Measurements from ENCODE around the gene CCHCR1.

DNA sequence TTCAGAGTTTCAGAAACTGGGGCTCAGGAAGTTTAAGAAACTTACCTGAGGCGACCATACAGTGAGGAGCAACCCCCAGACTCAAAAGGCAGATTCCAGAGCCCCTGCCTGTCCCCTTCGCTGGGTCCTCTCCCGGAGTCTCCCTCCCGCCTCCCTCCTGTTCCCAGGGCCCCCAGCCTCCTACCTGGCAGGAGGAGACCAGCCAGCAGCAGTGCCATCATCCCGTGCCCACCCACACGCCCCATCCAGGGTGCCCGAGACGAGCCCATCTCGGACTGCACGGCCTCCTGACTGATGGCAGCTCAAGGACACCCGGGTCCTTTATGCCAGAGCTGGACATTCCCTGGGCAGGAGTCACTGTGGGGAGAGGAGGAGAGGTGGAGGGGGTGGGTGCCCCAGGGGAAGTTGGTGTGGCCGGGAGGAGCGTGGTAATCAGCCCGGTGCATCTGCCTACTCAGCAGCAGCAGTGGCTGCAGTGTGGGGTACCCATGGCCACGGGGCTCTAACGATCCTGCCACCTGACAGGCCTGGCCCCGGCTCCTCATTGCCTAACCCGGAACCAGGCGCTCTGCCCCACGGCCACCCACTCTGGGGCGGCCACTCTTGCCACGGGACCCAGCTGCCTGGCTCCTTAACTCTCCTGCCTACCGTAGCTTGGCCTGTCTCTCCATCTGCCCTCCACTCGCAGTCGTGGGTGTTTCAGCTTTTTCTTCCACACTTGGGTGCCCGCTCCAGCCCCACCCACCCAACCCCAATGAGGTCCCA is 37.3 kb downstream of the CCHCR1 start, which contains the start of gene CDSN:
- TF ChIP-seq, protein P1, sequence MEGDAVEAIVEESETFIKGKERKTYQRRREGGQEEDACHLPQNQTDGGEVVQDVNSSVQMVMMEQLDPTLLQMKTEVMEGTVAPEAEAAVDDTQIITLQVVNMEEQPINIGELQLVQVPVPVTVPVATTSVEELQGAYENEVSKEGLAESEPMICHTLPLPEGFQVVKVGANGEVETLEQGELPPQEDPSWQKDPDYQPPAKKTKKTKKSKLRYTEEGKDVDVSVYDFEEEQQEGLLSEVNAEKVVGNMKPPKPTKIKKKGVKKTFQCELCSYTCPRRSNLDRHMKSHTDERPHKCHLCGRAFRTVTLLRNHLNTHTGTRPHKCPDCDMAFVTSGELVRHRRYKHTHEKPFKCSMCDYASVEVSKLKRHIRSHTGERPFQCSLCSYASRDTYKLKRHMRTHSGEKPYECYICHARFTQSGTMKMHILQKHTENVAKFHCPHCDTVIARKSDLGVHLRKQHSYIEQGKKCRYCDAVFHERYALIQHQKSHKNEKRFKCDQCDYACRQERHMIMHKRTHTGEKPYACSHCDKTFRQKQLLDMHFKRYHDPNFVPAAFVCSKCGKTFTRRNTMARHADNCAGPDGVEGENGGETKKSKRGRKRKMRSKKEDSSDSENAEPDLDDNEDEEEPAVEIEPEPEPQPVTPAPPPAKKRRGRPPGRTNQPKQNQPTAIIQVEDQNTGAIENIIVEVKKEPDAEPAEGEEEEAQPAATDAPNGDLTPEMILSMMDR (IDR thresholded peaks at IDR 0.05): no peak
- TF ChIP-seq POLR2AphosphoS5 (IDR thresholded peaks at IDR 0.05) (no peak), POLR2A (IDR thresholded peaks at IDR 0.05) (no peak)
